ENCODE data around the gene ATP6V0C.

The ATP6V0C gene

DNA sequence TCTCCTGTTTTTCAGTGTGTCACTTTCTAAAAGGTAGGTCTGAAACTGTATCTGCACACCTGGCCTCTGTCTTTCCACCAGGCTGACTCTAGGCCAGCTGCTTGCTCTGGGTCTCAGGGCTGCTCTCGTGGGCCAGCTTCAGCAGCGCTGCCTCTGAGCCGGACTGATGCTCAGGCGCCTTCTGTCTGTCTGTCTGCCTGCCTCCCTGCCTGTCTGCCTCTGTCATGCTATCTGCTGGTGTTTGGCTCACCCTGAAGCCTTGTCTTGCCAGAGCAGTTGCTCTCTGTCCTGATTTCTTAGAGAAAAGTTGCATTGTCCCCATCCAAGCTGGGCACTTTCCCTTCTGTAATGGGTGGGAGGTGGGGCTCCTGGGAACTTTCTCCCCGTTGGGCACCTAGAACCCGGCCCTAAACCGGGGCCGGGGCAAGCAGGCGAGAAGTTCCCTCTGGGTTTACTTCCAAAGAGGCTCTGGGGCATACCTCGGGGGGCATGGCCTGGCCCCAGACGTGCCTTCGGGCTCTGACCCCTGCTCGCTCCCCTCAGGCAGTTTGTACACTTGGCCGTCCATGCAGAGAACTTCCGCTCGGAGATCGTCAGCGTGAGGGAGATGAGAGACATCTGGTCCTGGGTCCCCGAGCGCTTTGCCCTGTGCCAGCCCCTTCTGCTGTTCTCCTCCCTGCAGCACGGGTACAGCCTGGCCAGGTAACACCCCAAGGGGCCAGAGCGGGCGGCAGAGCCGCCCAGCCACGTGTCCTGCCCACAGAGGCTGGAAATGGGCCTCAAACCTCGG lies 15.9 kb upstream of the ATP6V0C start:
- Histone ChIP-seq H3K36me3 (ENCODE audit: insufficient read depth) (no peaks in the 10 kb centered on the region), H3K4me2 (no peak overlapping the region), H3K79me2 (ENCODE audit: insufficient read depth, low read depth) (no peaks in the 10 kb centered on the region), H3K9ac (no peak overlapping the region), H3K4me3 (IDR thresholded peaks at IDR 0.05; ENCODE audit: insufficient read depth, low read depth, low read length) (no peak overlapping the region), H3K4me1 (ENCODE audit: low read depth, poor library complexity, severe bottlenecking) (no peaks in the 10 kb centered on the region), H3K27me3 (ENCODE audit: insufficient read depth, low read depth) (no peaks in the 10 kb centered on the region), H3K27ac (no peak overlapping the region; the same call in 1 of the 2 replicates), H4K20me1 (ENCODE audit: insufficient read depth) (no peaks in the 10 kb centered on the region), H2AFZ (ENCODE audit: low read depth) (no peak overlapping the region)
- TF ChIP-seq, protein P1, sequence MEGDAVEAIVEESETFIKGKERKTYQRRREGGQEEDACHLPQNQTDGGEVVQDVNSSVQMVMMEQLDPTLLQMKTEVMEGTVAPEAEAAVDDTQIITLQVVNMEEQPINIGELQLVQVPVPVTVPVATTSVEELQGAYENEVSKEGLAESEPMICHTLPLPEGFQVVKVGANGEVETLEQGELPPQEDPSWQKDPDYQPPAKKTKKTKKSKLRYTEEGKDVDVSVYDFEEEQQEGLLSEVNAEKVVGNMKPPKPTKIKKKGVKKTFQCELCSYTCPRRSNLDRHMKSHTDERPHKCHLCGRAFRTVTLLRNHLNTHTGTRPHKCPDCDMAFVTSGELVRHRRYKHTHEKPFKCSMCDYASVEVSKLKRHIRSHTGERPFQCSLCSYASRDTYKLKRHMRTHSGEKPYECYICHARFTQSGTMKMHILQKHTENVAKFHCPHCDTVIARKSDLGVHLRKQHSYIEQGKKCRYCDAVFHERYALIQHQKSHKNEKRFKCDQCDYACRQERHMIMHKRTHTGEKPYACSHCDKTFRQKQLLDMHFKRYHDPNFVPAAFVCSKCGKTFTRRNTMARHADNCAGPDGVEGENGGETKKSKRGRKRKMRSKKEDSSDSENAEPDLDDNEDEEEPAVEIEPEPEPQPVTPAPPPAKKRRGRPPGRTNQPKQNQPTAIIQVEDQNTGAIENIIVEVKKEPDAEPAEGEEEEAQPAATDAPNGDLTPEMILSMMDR (conservative IDR thresholded peaks at IDR 0.05; ENCODE audit: low read depth, low read length): no peak

DNA sequence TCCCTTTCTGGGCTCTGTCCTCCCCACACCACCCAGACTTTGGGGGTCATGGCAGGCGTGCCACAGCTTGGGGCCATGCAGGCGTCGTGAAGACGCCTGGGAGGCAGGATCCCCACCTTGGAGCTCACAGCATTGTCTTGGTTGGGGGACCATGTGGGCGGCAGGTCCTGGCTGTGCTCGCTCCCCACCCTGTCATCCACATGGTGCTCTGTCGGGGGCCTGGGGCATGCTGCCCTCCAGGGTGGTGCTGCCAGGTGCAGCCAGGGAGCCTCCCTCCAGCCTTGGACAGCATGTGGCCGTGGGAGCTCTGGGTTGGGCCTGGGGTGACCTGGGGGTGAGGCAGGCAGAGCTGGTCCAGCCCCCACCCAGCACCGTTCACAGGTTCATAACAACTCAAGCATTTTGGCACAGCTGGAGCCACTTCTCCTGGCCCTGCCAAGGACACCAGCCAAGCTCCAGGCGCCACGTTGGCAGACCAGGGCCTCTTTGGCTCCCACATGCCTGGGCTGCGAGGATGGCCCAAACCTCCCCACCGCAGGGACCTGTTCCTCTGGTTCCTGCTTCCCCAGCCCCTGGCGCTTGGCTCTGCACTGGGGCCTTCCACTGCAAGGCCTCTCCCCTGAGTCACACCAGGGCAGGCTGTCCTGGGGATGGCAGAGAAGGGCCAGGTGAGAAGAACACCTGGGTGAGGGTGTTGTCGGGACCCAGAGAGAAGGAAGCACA lies 15.1 kb upstream of the ATP6V0C start:
- Histone ChIP-seq H3K4me3 (IDR thresholded peaks at IDR 0.05; ENCODE audit: insufficient read depth, low read depth, low read length) (no peak overlapping the region), H3K79me2 (ENCODE audit: insufficient read depth, low read depth) (no peaks in the 10 kb centered on the region), H3K36me3 (ENCODE audit: insufficient read depth) (no peaks in the 10 kb centered on the region), H3K9ac (no peak overlapping the region), H2AFZ (ENCODE audit: low read depth) (no peak overlapping the region), H3K27ac (no peak overlapping the region), H3K4me1 (ENCODE audit: low read depth, poor library complexity, severe bottlenecking) (no peaks in the 10 kb centered on the region), H3K4me2 (no peak overlapping the region), H3K27me3 (ENCODE audit: insufficient read depth, low read depth) (no peaks in the 10 kb centered on the region), H4K20me1 (ENCODE audit: insufficient read depth) (no peaks in the 10 kb centered on the region)
- TF ChIP-seq, protein P1 (conservative IDR thresholded peaks at IDR 0.05; ENCODE audit: low read depth, low read length): no peak

DNA sequence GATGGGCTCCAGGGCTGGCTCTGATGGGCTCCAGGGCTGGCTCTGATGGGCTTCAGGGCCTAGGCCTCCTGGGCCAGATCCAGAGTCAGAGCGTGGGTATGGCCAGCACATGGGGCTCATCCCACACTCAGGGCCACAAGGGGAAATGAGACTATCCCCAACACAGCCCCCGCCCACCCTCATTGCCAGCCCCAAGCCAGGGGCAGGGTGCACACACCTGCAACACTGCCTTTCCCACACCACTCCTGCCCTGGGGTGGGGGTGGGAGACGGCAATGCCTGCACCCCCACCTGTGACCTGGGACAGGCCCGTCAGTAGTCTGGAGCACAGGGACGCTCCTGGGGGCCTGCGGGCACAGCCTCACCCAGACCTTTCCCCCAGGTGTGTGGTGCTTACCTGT lies 14.3 kb upstream of the ATP6V0C start:
- Histone ChIP-seq H3K4me2 (no peak overlapping the region), H3K4me1 (ENCODE audit: low read depth, poor library complexity, severe bottlenecking) (no peaks in the 10 kb centered on the region), H3K27me3 (ENCODE audit: insufficient read depth, low read depth) (no peaks in the 10 kb centered on the region), H3K27ac (no peak overlapping the region), H2AFZ (ENCODE audit: low read depth) (no peak overlapping the region), H3K79me2 (ENCODE audit: insufficient read depth, low read depth) (no peaks in the 10 kb centered on the region), H4K20me1 (ENCODE audit: insufficient read depth) (no peaks in the 10 kb centered on the region), H3K9ac (no peak overlapping the region), H3K36me3 (ENCODE audit: insufficient read depth) (no peaks in the 10 kb centered on the region), H3K4me3 (IDR thresholded peaks at IDR 0.05; ENCODE audit: insufficient read depth, low read depth, low read length) (no peak overlapping the region)
- TF ChIP-seq, protein P1 (conservative IDR thresholded peaks at IDR 0.05; ENCODE audit: low read depth, low read length): no peak

DNA sequence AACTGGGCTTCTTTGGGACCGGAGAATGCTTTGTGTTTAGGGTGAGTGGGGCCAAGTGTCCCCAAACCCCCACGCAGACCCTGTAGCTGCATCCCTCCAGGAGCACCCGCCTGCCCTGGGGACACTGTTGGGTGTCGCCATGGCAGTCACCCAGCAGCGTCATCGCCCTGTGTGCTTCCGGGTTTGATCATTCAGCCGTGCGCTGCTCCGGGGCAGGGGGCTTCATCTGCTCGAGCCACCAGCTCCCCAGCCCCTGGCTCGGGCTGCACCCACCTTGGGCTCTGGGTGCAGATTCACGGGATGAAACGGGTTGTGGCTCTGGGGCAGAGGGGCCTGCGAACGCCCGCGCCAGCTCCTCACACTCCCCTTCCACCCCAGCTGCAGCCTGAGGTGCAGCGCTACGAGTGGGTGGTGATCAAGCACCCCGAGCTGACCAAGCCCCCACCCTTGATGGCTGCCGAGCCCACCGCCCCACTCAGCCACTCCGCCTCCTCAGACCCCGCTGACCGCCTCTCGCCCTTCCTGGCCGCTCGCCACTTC lies 13.8 kb upstream of the ATP6V0C start:
- Histone ChIP-seq H3K27ac (no peak overlapping the region), H3K79me2 (ENCODE audit: insufficient read depth, low read depth) (no peaks in the 10 kb centered on the region), H3K36me3 (ENCODE audit: insufficient read depth) (no peaks in the 10 kb centered on the region), H3K27me3 (ENCODE audit: insufficient read depth, low read depth) (no peaks in the 10 kb centered on the region), H4K20me1 (ENCODE audit: insufficient read depth) (no peaks in the 10 kb centered on the region), H3K9ac (no peak overlapping the region), H2AFZ (ENCODE audit: low read depth) (no peak overlapping the region), H3K4me1 (ENCODE audit: low read depth, poor library complexity, severe bottlenecking) (no peaks in the 10 kb centered on the region), H3K4me2 (no peak overlapping the region), H3K4me3 (IDR thresholded peaks at IDR 0.05; ENCODE audit: insufficient read depth, low read depth, low read length) (no peak overlapping the region)
- TF ChIP-seq, protein P1 (conservative IDR thresholded peaks at IDR 0.05; ENCODE audit: low read depth, low read length): no peak

Data from KMS-11 (cell line).